Memory B cell (primary cell): ENCODE measurements around the gene HTT.
"Not testable (repeated sequence)": the region's sequence is repeated elsewhere in the genome, so short reads cannot be mapped to it uniquely, and the experiment has no call there.

Experiments
- ATAC-seq: fragments of 150-1000 bp; cut with Tn5 transposase; 2 replicates; pipeline ENCODE4 v1.10.0; 2021; ENCODE audit warnings: low read depth, mild to moderate bottlenecking, moderate library complexity
- DNase-seq, 2 donors: peaks; one replicate each; pipeline ENCODE4 v3.0.0; 2022; ENCODE audit warnings: low spot score in 2 of 2
- H3K27ac Mint-ChIP-seq: one replicate; pipeline ENCODE4 v1.8.0; 2022; ENCODE audit warnings: mild to moderate bottlenecking, moderate library complexity, mixed read lengths
- H3K27me3 Mint-ChIP-seq: one replicate; pipeline ENCODE4 v1.8.0; 2022; ENCODE audit warnings: mixed read lengths
- H3K36me3 Mint-ChIP-seq: one replicate; pipeline ENCODE4 v1.8.0; 2022; ENCODE audit warnings: mild to moderate bottlenecking, mixed read lengths
- H3K4me1 Mint-ChIP-seq: one replicate; pipeline ENCODE4 v1.8.0; 2022; ENCODE audit warnings: mixed read lengths
- H3K4me3 Mint-ChIP-seq: one replicate; pipeline ENCODE4 v1.8.0; 2022; ENCODE audit warnings: mild to moderate bottlenecking, moderate library complexity, mixed read lengths
- H3K9me3 Mint-ChIP-seq: one replicate; pipeline ENCODE4 v1.8.0; 2022; ENCODE audit warnings: mixed read lengths

Gene HTT

DNA sequence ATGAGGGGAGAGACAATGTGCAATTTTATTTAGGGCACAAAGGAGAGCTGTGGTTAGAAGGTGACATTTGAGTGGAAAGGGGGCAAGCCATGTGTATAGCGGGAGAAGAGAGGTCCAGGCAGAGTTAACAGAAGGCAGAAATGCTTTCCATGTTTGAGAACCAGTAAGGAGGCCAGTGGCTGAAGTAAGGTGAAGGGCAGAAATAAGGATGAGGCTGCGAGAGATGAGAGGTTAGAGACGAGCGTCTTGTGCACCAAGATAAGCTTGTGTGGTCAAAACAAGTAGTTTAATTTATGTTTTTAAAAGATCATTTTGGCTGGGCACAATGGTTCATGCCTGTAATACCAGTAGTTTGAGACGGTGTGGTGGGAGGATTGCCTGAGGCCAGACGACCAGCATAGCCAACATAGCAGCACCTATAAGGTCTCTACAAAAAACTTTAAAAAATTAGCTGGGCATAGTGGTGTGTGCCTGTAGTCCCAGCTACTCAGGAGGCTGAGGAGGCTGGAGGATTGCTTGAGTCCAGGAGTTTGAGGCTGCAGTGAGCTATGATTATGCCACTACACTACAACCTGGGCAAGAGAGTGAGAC, 8.5 kb downstream of the HTT start:
- Mint-ChIP-seq H3K36me3 (peaks cover 8% of the 10 kb centered on the region), H3K27me3 (no peaks in the 10 kb centered on the region), H3K4me3 (no peak overlapping the region), H3K9me3 (no peaks in the 10 kb centered on the region), H3K27ac (no peak overlapping the region), H3K4me1 (peaks cover 35% of the 10 kb centered on the region)
- ATAC-seq, result no peak
- no peak for DNase-seq

DNA sequence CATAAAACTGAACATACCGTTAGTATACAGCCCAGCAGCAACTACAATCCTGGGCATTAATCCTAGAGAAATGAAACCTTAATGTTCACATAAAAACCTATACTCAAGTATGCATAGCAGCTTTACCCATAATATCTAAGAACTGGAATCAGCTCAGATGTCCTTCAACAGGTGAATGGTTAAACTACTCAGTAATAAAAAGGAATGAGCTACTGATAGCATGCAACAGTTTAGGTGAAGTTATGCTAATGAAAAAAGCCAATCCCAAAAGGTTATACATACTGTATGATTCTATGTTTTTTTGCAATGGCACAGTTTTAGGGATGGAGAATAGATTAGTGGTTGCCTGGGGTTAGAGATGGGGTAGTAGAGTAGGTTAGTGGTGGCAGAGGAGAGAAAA, 9.3 kb downstream of the HTT start:
- Mint-ChIP-seq H3K4me3 (peak overlapping the region; percentile 2), H3K4me1 (peaks cover 32% of the 10 kb centered on the region), H3K36me3 (peaks cover 15% of the 10 kb centered on the region), H3K9me3 (no peaks in the 10 kb centered on the region), H3K27me3 (no peaks in the 10 kb centered on the region), H3K27ac (peak overlapping the region; percentile 1)
- DNase-seq (no peak), ATAC-seq (no peak)

DNA sequence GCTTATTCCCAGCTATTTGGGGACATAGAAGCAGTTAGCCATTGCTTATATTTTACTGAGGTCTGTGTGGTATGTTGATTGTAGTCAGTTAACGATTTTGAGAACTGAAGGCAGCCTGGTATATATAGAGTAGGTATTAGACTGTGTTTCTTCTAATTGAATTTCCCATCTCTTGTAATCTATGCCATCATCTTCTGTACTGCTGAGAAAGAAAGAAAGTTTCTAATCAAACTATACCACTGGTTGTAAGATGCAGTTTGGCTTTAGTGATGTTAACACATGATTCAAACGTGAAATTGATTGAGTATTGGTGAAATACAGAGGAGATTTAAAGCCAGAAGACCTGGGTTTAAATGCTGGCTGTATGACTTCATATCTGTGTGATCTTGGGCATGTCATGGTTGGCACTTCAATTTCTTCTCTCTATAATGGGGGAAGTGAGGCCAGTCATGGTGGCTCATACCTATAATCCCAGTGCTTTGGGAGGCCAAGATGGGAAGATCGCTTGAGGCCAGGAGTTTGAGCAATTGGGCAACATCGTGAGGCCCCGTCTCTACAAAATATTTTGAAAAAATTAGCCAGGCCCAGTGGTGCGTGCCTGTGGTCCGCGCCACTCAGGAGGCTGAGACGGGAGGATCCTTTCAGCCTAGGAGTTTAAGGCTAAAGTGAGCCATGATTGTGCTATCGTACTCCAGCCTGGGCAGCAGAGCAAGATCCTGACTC, 11.6 kb downstream of the HTT start:
- ATAC-seq (no peak), DNase-seq (no peak)
- H3K4me3 Mint-ChIP-seq, result no peak overlapping the region
- H3K9me3 Mint-ChIP-seq, result no peaks in the 10 kb centered on the region
- H3K27me3 Mint-ChIP-seq, result no peaks in the 10 kb centered on the region
- H3K36me3 Mint-ChIP-seq, result peaks cover 21% of the 10 kb centered on the region
- peaks cover 26% of the 10 kb centered on the region for H3K4me1 Mint-ChIP-seq
- H3K27ac Mint-ChIP-seq, result peak overlapping the region; percentile 77

DNA sequence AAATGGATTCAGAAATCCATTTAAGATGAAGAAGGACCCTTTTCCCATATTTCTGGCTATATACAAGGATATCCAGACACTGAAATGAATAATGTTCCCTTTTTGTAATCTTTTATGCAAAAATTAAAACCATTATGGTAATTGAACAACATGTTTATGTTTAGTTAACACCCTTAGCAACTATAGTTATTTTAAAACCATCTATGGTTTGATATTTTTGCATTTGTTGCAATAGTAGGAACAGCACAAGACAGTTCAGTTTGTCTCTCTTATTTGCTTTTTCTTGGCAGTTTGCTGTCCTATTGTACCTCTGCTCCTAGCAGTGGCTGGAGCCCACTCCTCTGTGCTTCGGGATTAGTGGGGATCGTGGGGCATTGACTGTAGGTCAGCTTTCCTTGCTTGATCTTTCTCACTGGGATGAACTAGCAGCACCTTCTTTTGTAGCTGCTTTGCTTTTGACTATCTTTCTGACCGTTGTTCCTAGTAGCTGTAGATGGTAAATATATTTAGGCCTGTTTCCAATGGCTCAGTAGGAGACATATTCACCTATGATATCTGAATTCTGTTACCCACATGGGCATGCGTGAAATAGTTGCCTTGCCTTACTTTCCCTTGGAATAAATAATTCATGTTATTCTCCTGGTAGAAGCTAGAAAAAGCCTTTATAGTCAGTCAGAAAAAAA, 12.8 kb downstream of the HTT start:
- DNase-seq, result no peak
- Mint-ChIP-seq H3K4me3 (no peak overlapping the region), H3K36me3 (peaks cover 21% of the 10 kb centered on the region), H3K27me3 (no peaks in the 10 kb centered on the region), H3K27ac (peak overlapping the region; percentile 80), H3K4me1 (peaks cover 26% of the 10 kb centered on the region), H3K9me3 (no peaks in the 10 kb centered on the region)
- ATAC-seq, result no peak

DNA sequence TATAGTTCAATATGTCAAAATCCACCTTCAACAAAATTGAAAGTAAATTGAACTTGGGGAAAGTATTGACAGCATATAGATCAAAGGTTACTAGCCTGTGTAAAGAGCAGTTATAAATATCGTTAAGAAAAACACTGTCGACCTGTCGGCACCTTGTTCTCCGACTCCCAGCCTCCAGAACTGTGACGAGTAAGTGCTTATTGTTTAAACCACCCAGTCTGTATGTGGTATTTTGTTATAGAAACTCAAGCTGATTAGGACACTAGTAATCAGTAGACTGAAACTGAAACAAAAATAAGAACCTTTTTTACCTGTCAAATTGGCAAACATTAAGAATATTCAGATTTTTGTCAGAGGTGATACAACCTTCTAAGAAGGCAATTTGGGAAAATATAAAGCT, 17.0 kb downstream of the HTT start:
- Mint-ChIP-seq H3K27ac (no peak overlapping the region), H3K4me3 (no peak overlapping the region)
- ATAC-seq, result no peak

DNA sequence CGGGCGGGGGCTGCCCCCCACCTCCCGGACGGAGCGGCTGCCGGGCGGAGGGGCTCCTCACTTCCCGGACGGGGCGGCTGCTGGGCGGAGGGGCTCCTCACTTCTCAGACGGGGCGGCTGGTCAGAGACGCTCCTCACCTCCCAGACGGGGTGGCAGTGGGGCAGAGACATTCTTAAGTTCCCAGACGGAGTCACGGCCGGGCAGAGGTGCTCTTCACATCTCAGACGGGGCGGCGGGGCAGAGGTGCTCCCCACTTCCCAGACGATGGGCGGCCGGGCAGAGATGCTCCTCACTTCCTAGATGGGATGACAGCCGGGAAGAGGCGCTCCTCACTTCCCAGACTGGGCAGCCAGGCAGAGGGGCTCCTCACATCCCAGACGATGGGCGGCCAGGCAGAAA, 20.2 kb downstream of the HTT start:
- not testable (repeated sequence) for ATAC-seq, DNase-seq, H3K27ac Mint-ChIP-seq, H3K27me3 Mint-ChIP-seq, H3K4me3 Mint-ChIP-seq, H3K4me1 Mint-ChIP-seq, H3K9me3 Mint-ChIP-seq
- peaks cover 22% of the 10 kb centered on the region for H3K36me3 Mint-ChIP-seq

More for the DNA sequence above, 17.0 kb downstream of the HTT start:
- Mint-ChIP-seq H3K36me3 (peaks cover 34% of the 10 kb centered on the region), H3K27me3 (no peaks in the 10 kb centered on the region), H3K9me3 (no peaks in the 10 kb centered on the region), H3K4me1 (peaks cover 9% of the 10 kb centered on the region)
- DNase-seq, result no peak

DNA sequence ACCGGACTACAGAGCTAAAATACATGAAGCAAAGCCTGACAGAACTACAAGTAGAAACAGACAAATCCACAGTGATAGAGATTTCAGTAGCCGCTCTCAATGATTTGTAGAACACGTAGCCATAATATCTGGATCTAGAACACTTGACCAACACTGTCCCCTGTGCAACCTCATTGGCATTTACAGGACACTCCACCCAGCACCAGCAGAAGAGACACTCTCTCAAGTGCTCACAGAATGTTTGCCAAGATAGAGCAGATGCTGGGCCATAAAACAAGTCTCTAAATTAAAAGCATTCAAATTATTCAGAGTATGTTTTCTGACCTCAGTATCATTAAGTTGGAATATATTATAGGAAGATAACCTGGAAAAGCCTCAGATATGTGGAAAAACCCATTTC, 21.7 kb downstream of the HTT start:
- Mint-ChIP-seq H3K27me3 (no peaks in the 10 kb centered on the region), H3K9me3 (no peaks in the 10 kb centered on the region), H3K36me3 (peaks cover 28% of the 10 kb centered on the region), H3K4me1 (peaks cover 12% of the 10 kb centered on the region), H3K27ac (peak overlapping the region; percentile 14), H3K4me3 (no peak overlapping the region)
- ATAC-seq, result no peak
- DNase-seq, result no peak

DNA sequence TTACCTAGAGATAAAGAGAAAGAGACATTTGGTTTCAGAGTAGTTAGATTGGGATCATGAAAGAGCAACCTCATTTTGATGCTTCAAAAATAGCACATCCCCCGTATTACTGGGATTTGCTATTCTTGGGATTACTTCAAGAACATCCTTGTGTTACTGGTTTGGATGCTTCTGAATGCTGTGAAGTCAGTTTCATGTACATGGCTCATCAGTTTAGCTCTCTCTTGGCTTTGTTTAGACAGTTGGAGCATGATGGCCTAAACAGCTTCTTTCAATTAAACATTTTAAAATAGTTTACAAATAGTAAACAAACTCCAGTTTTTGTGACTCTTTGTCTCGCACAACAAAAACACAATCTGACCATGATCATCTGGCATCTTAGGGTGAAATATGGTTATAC, 23.9 kb downstream of the HTT start:
- H3K4me3 Mint-ChIP-seq, result no peak overlapping the region
- H3K27ac Mint-ChIP-seq, result peak overlapping the region; percentile 77
- H3K9me3 Mint-ChIP-seq, result no peaks in the 10 kb centered on the region
- no peaks in the 10 kb centered on the region for H3K27me3 Mint-ChIP-seq
- peaks cover 35% of the 10 kb centered on the region for H3K36me3 Mint-ChIP-seq
- ATAC-seq (no peak), DNase-seq (no peak)
- H3K4me1 Mint-ChIP-seq, result peaks cover 13% of the 10 kb centered on the region

DNA sequence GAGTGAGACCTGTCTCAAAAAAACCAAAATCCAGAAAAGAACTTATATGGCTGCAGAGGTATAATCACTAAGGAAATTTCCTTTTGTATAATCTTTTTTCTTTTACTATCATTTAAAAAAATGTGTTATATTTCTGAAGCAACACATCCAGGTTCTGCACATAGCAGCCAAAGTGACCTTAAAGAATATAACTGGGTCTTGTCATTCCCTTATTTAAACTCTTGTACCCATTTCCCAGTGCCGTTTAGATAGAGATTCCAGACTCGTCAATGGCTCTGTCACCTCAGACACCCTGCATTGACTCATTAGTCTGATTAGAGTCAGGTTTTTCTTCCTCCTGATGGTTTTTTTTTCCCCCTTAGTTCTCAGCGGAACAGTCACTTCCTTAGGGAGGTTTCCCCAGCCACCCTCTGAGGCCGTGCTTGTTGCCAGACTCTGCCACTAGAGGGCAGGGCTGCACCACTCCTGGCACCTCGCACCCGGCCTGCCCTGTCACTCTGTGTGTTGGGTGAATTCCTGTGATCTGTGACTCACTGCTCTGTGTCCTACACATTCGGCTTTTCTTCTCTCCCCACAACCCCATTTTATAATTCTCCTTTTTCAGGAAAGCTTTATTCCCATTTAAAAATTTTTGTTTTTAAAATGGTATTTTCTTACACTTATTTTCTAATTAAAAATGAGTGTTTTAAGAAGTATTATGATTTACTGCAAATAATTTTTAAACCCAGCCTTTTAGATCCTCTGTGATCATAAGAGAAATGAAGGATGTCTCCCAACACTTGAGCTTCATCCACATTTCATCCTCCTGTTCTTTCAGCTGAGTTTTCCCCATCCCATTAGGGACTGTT, 32.1 kb downstream of the HTT start:
- H3K27me3 Mint-ChIP-seq, result no peaks in the 10 kb centered on the region
- no peak overlapping the region for H3K4me3 Mint-ChIP-seq

DNA sequence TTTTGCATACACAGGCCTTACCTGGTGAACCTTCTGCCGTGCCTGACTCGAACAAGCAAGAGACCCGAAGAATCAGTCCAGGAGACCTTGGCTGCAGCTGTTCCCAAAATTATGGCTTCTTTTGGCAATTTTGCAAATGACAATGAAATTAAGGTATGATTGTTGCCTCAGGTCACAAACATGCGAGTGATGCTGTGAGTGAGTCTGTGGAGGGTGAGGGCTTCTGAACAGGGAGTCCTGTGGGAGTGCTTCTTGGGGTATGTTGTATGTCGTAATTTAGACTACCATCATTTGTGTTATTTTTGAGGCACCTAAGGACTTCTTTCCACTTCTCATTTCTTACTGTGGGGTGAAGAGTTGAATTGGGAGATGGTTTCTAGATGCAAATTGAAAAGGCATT, 32.8 kb downstream of the HTT start:
- Mint-ChIP-seq H3K27ac (no peak overlapping the region), H3K4me1 (peaks cover 11% of the 10 kb centered on the region), H3K27me3 (no peaks in the 10 kb centered on the region), H3K4me3 (no peak overlapping the region), H3K9me3 (no peaks in the 10 kb centered on the region), H3K36me3 (peaks cover 37% of the 10 kb centered on the region)
- no peak for DNase-seq
- ATAC-seq, result no peak

More for the DNA sequence above, 32.1 kb downstream of the HTT start:
- Mint-ChIP-seq H3K9me3 (no peaks in the 10 kb centered on the region), H3K4me1 (peaks cover 11% of the 10 kb centered on the region), H3K27ac (peak overlapping the region; percentile 40), H3K36me3 (peaks cover 34% of the 10 kb centered on the region)
- ATAC-seq, result peak; percentile 100
- peak; percentile 76 to 86 for DNase-seq

DNA sequence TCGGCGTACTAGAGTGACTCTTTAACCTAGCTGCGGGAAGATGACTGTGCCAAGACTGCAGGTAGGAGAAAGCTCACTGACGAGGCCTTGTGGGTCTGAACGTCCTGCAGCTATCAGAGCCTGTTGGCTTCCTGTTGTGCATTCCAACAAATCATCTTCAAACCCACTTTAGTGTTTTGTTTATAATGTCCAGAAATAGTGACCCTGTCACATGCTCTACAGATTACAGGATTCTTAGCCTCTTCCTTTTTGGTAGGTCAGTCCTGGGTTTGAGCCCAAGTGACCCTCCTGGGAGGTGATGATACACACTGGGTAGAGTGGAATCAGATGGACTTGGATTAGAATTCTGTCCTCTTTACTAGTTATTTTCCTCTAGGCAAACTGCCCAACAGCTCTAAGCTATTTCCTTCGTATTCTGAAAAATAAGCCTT, 33.2 kb downstream of the HTT start:
- H3K36me3 Mint-ChIP-seq, result peaks cover 38% of the 10 kb centered on the region

DNA sequence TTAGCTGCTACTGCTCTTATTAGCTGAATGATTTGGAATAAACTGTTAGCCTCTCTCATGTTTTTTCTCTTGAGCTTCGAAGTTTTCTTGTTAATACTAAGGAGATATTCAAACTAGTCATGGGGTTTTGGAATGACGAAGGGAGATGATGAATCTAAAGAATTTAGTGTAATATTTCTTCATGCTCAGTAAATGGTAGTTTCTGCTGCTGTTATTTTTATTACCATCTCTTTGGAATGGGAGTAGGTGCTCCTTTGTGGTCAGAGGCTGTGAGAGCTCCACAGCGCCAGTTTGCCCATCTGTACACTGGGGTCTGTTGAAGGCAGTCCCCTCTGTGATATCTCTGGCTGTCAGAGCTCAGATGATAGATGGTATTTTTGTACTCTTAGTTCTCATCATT, 33.7 kb downstream of the HTT start:
- Mint-ChIP-seq H3K4me3 (no peak overlapping the region), H3K27ac (peak overlapping the region; percentile 20), H3K9me3 (no peaks in the 10 kb centered on the region), H3K4me1 (peaks cover 12% of the 10 kb centered on the region), H3K27me3 (no peaks in the 10 kb centered on the region), H3K36me3 (peaks cover 38% of the 10 kb centered on the region)
- ATAC-seq (no peak), DNase-seq (no peak)

More for the DNA sequence above, 33.2 kb downstream of the HTT start:
- Mint-ChIP-seq H3K4me1 (peaks cover 12% of the 10 kb centered on the region), H3K27me3 (no peaks in the 10 kb centered on the region), H3K9me3 (no peaks in the 10 kb centered on the region), H3K27ac (no peak overlapping the region), H3K4me3 (no peak overlapping the region)
- no peak for DNase-seq
- ATAC-seq, result no peak

DNA sequence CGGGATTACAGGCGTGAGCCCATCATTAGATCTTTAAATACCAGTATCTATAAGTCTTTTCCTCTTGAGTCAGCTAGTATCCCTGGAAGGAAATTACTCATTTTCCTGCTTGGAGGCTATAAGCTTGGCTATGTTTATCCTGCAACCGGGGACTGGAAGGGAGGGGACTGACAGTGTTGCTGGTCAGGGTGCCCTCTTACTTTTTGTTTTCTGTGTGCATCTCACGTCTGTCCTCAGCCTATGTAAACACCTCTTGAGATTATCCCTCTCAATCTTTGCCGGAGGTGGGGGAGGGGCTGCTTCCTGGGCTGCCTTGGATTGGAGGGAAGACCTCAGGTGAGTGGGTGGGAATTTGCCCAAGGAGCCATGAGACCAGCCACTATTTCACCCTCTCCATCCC, 37.0 kb downstream of the HTT start:
- H3K27ac Mint-ChIP-seq, result no peak overlapping the region
- H3K4me1 Mint-ChIP-seq, result peaks cover 11% of the 10 kb centered on the region
- peaks cover 38% of the 10 kb centered on the region for H3K36me3 Mint-ChIP-seq
- no peaks in the 10 kb centered on the region for H3K9me3 Mint-ChIP-seq
- no peaks in the 10 kb centered on the region for H3K27me3 Mint-ChIP-seq
- no peak for DNase-seq
- no peak overlapping the region for H3K4me3 Mint-ChIP-seq
- no peak for ATAC-seq

DNA sequence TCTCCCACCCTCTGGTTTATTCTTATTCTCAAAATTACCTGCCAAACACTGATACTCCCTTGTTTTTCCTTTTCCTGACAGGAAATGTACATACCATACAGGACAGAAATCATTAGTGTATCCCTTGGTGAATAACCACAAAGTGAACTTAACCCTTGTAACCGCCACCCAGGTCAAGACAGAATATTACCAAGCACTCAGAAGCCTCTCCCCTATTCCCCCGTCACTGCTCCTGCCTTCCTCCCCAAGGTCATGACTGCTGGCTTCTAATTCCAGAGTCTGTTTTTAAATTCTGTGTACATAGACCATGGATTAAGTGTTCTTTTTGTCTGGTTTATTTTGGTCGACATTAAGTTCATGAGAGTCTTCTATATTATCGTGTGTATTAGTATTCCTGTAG, 37.7 kb downstream of the HTT start:
- ATAC-seq, result no peak
- Mint-ChIP-seq H3K9me3 (no peaks in the 10 kb centered on the region), H3K27me3 (no peaks in the 10 kb centered on the region), H3K4me1 (peaks cover 8% of the 10 kb centered on the region), H3K27ac (no peak overlapping the region), H3K36me3 (peaks cover 36% of the 10 kb centered on the region), H3K4me3 (no peak overlapping the region)
- DNase-seq, result no peak
